T47D (cell line): ENCODE results near the gene SLC36A4.
"Not testable (repeated sequence)": the region's sequence is repeated elsewhere in the genome, so short reads cannot be mapped to it uniquely, and the experiment has no call there.

Source experiments
- DNase-seq, 2 experiments: peaks; one replicate each; pipeline versions ENCODE4 v3.0.0 to v3.0.0-alpha.2; 2011 to 2012; ENCODE audit warnings: low read depth in 1 of 2, low spot score in 1 of 2
- JUND ChIP-seq: IDR thresholded peaks from 2 replicates; pipeline ENCODE4 v1.6.1; 2012; ENCODE audit warnings: low read depth
- in situ Hi-C: cut with HindIII; loops from 2 replicates; pipeline ENCODE4 v1.10.0; 2016; ENCODE audit warnings: low sequenced_read_pairs, low pct_unique_long_range_greater_than_20kb

SLC36A4 gene

GRCh38 chr11:93197380-93198214 is at the start of gene SLC36A4:
SLC36A4 (minus strand) TSS chr11:93197991; CDS start chr11:93197832, 159 bp downstream.
- in situ Hi-C loops = no loop called here
- peak; percentile 70 to 95 for DNase-seq
- TF ChIP-seq JUND = no peak

GRCh38 chr11:93246790-93247189 is 49.0 kb upstream of the SLC36A4 start:
- DNase-seq, in situ Hi-C loops: not testable (repeated sequence)

GRCh38 chr11:93244018-93244417 is 46.2 kb upstream of the SLC36A4 start:
- in situ Hi-C loops = no loop called here
- no peak for TF ChIP-seq JUND
- DNase-seq = no peak

GRCh38 chr11:93239966-93240365 is 42.2 kb upstream of the SLC36A4 start:
- no peak for DNase-seq
- no peak for TF ChIP-seq JUND
- in situ Hi-C loops = no loop called here

- in situ Hi-C loops = no loop called here
- no peak for TF ChIP-seq JUND
- DNase-seq = no peak
Measured at GRCh38 chr11:93238956-93239355, 41.2 kb upstream of the SLC36A4 start.

GRCh38 chr11:93236741-93237675 is 39.2 kb upstream of the SLC36A4 start:
- in situ Hi-C loops = no loop called here
- DNase-seq = peak in 1 of 2 experiments; percentile 78
- TF ChIP-seq JUND = no peak

- in situ Hi-C loops = no loop called here
- TF ChIP-seq JUND = no peak
- DNase-seq = peak; percentile 56 to 91
Measured at GRCh38 chr11:93234602-93235207, 36.9 kb upstream of the SLC36A4 start.

- in situ Hi-C loops = no loop called here
- no peak for TF ChIP-seq JUND
- no peak for DNase-seq
Measured at GRCh38 chr11:93229876-93230275, 32.1 kb upstream of the SLC36A4 start.

- peak; percentile 41 to 64 for DNase-seq
- TF ChIP-seq JUND = no peak
- in situ Hi-C loops = no loop called here
Measured at GRCh38 chr11:93225662-93226061, 27.9 kb upstream of the SLC36A4 start.

GRCh38 chr11:93221539-93221938 is 23.7 kb upstream of the SLC36A4 start:
- in situ Hi-C loops = no loop called here
- no peak for DNase-seq
- no peak for TF ChIP-seq JUND

GRCh38 chr11:93220078-93220477 is 22.3 kb upstream of the SLC36A4 start:
- DNase-seq = peak; percentile 24 to 77
- no peak for TF ChIP-seq JUND
- in situ Hi-C loops = no loop called here

GRCh38 chr11:93219440-93219839 is 21.6 kb upstream of the SLC36A4 start:
- no peak for TF ChIP-seq JUND
- in situ Hi-C loops = no loop called here
- DNase-seq = no peak
